HL-60 (cell line): Measurements from ENCODE around the gene PRSS16.

Source experiments
- CTCF ChIP-seq: IDR thresholded peaks from one replicate; pipeline ENCODE4 v1.5.1; 2011; ENCODE audit warnings: low read length, control low read depth, inconsistent platforms; ENCODE audit not compliant: insufficient read depth
- POLR2AphosphoS5 ChIP-seq: IDR thresholded peaks from 2 replicates; pipeline ENCODE4 v1.6.1; 2012; ENCODE audit warnings: low read depth
- REST ChIP-seq: IDR thresholded peaks from 2 replicates; pipeline ENCODE4 v1.6.1; 2012; ENCODE audit warnings: low read depth; ENCODE audit not compliant: insufficient replicate concordance

- TF ChIP-seq CTCF (no peak), POLR2AphosphoS5 (no peak), REST (no peak)
These were observed 30.6 kb upstream of the PRSS16 start for GRCh38 chr6:27216874-27217273.
